Stimulated activated CD4-positive, alpha-beta T cell treated with anti-CD3 and anti-CD28 coated beads, Interleukin-1b, Interleukin-23, amount 100 ng/mL, for 48 hours (primary cell): Measurements from ENCODE around the gene MIER1.

ENCODE experiments used
- DNase-seq: peaks from one replicate; pipeline ENCODE4 v3.0.0-alpha.2; 2020

Gene MIER1

GRCh38 chr1:67001682-67002425 lies 77.1 kb downstream of the MIER1 start:
- DNase-seq, result no peak

DNA sequence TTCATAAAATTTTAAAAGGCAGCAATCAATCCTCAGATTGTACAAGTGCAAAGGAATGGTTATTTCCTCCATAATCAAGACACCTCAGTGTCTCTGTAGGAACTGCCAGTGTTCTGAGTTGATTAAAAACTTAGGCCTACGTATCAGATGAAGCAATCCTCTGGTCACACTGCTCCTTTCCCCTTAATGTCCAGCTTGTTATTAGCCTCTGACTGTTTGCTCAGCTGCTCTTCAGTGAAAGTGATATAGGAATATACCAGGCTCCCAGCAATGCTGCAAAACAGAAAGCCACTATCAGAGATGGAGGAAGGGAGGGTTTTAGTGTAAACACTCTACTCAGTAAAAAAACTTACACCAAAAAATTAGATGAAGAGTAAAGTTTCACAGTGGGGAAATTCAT lies 79.4 kb downstream of the MIER1 start:
- no peak for DNase-seq

DNA sequence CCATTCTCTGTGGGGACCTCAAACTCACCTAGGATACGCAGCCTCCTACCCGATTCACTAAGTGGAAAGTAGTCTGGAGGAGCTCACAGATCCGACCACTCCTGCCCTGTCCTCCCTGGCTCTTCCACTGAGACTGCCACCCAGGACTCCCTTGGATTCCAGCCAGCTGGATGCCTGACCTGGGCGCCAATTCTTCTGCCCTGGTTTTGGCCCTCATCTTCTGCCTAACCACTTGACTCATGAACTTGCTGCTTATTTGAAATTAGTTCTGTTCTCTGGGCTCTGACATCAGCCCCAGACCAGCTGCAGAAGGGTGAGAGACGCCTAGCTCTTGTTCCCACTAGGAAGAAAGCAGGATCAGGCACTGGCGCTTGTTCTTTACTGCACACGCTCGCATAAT lies 80.3 kb downstream of the MIER1 start:
- no peak for DNase-seq

GRCh38 chr1:67009792-67010191 lies 85.0 kb downstream of the MIER1 start:
- no peak for DNase-seq

GRCh38 chr1:67013573-67013972 lies 88.8 kb downstream of the MIER1 start:
- no peak for DNase-seq

GRCh38 chr1:67018574-67018973 lies 93.8 kb downstream of the MIER1 start:
- DNase-seq, result no peak

GRCh38 chr1:67019121-67019520 lies 94.3 kb downstream of the MIER1 start:
- DNase-seq, result no peak

DNA sequence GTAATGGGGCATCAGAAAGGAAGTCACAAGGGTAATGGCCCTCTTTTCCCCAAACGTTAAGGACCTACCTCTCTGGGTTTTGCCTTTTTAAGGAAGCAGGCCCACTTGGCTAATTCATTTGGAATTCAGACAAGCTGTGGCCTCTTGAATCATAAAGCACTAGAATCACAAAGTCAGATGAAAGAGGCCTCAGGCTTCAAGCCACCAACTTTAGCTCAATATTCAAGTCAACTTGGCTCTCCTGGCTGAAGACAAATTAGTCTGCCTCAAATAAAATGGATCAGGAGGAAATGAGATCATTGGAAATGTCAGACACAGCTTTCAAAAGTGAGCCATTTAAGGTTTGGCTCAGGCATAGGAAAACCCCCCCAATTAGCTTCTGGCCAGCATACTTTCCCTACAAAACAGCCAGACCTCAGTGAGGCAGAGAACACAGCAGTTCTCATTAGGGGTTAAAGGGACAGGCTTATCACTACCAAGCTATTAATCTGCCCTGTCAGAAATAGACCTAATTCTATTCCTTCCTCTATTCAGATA lies 94.9 kb downstream of the MIER1 start:
- DNase-seq, result no peak

DNA sequence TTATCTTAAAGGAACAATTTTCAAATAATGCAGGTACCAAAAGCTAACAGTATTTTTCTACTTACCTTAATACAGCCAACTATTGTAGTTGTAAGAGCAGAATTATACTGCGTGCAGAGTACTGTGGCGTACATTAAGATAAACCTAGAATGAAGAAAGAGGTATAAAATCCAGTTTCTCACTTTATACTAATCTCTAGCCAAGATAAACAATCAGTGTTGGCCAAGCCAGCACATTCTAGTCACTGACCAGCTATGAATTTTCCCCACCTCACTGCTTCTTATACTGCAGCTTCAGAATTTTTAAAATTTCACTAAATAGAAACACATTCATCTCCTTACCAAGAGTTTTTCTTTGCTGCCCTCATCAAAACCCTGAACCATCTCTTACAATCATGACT lies 95.5 kb downstream of the MIER1 start:
- DNase-seq, result no peak

- no peak for DNase-seq
These were observed 96.0 kb downstream of the MIER1 start for GRCh38 chr1:67020765-67021164.

GRCh38 chr1:67029472-67029871 lies 104.7 kb downstream of the MIER1 start:
- no peak for DNase-seq

DNA sequence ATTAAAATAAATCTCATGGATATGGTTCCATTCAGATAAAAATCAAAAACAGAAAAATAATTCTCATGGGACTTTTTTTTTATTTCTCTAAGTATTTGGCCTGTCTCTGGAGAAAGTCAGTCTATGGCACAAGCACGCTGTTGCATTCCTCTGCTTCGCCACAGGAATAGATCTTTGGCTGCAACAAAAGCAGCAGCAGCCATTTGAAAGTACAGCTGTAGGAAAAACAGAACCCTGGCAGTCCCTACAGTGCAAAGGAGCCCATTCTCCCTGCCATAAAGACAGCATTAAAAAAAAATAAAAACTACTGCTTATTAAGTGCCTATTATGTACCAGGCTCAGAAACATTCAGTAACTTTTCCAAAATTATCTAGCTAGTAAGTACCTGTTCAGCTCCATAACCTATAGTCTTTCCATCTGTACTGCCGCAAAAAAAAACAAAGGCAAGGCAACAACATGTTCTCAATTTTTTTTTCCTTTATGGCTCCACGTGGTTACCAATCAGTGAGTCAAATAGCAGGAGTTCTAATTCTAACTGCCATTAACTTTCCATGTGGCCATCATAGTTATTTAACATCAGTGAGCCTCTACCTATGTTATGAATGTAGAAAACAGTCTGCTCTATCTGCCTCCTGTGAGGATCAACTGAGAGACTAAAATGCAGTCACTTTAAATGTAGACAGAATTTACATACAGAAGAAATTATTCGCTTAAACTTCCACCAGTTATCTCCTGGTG lies 106.5 kb downstream of the MIER1 start:
- no peak for DNase-seq

DNA sequence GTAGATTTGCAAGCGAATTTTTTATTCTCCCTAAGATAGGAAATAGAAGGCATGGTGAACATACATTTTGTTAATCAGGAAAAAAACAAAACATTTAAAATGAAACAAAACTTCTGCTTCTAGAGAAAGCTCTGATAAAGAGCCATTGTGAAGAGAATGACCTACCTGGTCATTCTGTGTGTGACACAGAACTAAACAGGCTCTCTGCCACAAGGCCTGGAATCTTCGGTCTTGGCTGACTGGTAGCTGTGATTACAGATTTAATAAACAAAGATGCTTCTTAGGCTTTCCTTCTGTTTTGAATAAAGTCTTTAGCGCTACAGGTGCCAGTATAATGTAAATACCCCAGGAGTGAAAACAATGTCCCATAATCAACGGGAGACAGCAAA lies 107.1 kb downstream of the MIER1 start:
- DNase-seq, result no peak
